A673 (cell line): ENCODE data around the gene ZNF496.

ENCODE experiments used
- EZH2 ChIP-seq: fragments of 200-600 bp; sonication (generic); IDR thresholded peaks from 2 replicates; pipeline ENCODE4 v1.6.1; 2017; ENCODE audit warnings: borderline replicate concordance, low read depth, mild to moderate bottlenecking, mixed read lengths, antibody characterized with exemption, low read length; ENCODE audit not compliant: poor library complexity, severe bottlenecking
- TF ChIP-seq, protein P1 (sequence below): fragments of 300-800, 200-600 bp; sonication (generic); conservative IDR thresholded peaks from 2 replicates; pipeline ENCODE4 v1.5.1; 2017; ENCODE audit warnings: low read depth, mild to moderate bottlenecking, antibody characterized with exemption, low read length, moderate library complexity, mixed read lengths

DNA sequence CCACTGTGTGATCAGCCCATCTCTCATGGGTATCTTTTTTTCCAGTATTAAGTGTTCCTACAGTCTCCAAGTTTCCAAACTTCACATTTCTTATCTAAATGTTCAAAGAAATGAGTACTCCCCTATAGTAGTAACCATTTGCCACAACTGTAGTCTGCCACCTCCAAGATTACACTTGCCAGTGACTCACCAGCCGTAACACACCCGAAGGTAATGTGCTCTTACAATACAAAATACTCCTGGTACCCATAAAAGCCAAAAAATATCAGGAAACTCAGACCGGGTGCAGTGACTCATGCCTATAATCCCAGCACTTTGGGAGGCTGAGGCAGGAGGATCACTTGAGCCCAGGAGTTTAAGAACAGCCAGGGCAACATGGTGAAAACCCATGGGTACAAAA, 20.5 kb upstream of the ZNF496 start:
- TF ChIP-seq, protein P1, sequence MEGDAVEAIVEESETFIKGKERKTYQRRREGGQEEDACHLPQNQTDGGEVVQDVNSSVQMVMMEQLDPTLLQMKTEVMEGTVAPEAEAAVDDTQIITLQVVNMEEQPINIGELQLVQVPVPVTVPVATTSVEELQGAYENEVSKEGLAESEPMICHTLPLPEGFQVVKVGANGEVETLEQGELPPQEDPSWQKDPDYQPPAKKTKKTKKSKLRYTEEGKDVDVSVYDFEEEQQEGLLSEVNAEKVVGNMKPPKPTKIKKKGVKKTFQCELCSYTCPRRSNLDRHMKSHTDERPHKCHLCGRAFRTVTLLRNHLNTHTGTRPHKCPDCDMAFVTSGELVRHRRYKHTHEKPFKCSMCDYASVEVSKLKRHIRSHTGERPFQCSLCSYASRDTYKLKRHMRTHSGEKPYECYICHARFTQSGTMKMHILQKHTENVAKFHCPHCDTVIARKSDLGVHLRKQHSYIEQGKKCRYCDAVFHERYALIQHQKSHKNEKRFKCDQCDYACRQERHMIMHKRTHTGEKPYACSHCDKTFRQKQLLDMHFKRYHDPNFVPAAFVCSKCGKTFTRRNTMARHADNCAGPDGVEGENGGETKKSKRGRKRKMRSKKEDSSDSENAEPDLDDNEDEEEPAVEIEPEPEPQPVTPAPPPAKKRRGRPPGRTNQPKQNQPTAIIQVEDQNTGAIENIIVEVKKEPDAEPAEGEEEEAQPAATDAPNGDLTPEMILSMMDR, result no peak
- TF ChIP-seq EZH2, result no peak
